CD4-positive, alpha-beta T cell treated with Interleukin-21 for 1 hour (primary cell): ENCODE measurements around the gene DENND1A.
A peak's percentile ranks its signal among the peaks of the same experiment; 100 is the strongest.
"Not testable (repeated sequence)": the region's sequence is repeated elsewhere in the genome, so short reads cannot be mapped to it uniquely, and the experiment has no call there.

Source experiments
- DNase-seq: peaks from one replicate; pipeline ENCODE4 v3.0.0-alpha.2; 2020

DENND1A gene

DNA sequence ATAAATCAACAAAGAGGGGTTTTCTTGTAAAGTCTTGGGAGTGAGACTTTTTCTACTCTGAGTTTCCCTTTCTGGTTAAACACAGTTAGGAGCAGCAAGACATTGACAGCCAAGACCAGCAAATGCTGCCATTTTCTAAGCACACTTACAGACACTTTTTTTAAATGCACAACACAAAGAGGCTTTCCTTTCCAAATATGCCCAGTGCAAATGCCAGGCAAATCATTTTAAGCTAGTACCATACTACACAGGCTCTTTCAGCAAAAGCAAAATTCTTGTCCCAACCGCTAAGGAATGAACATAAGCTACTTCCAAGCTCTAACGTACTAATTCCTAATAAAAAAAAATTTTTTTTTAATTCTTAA, 68.2 kb downstream of the DENND1A start:
- no peak for DNase-seq

DNA sequence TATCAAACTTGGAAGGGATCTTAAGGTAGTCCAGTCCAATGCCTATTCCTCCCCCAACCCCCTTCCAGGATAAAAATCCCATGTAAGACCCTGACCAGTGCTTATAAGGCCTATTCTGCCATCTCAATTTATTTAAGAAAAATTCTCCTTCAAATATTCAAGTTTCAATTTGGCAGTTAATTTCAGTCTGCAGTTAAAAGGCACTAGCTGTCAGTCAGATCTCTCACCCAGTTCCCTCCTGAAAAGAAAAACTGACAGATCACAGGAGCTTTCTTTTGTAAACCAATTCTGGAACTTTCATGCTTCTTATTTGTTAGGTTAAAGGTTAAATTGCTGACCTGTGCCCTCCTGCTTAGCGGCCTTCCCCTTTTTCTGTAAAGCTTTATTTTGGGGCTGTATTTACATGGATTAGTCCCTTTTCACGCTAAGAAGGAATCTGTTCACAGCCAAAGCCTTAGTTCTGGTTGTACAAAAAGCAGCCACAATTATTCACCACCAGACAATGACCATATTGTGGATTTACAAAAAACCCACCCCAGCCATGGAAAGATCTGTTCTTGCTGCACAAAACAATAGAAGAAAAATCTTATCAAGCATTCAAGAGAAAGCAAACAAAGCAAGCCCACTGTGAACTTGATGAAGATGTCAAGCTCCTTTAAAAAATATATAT, 68.7 kb downstream of the DENND1A start:
- no peak for DNase-seq

DNA sequence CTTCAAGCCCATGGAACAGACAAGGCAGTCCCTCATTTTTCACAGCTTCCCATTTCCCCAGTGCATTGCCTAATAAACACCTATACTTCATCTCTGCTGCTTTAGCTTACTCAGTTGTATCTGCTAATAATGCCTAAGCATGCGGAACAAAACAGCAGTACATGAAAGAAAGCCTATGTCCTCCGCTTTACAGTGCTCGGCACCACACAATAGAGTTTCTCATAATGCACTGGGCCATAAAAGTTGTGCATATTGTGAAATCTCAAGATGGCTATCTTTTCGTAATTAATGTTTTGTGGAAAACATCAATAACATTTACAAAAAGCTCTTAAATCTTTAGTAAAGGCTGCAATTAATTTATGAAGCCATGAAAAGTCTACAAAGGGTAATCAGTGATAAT, 69.3 kb downstream of the DENND1A start:
- DNase-seq = no peak

DNA sequence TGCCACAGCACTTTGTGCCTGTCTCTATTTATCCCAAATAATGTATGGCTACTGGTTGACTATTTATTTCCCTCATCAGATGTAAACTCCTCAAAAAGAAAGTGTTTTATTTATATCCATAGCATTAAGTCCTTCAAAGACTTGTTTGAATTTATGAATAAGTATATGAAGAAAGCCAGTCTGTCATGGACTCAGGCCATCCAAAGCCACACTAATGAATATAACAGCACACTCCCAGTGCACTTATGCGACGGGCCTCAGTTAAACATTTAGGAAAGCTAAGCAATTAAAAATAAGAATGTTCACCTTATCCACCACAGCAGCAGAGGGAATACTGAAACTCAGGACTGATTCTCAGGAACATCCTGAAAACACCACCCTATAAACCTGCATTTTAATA, 77.5 kb downstream of the DENND1A start:
- DNase-seq = no peak

DNA sequence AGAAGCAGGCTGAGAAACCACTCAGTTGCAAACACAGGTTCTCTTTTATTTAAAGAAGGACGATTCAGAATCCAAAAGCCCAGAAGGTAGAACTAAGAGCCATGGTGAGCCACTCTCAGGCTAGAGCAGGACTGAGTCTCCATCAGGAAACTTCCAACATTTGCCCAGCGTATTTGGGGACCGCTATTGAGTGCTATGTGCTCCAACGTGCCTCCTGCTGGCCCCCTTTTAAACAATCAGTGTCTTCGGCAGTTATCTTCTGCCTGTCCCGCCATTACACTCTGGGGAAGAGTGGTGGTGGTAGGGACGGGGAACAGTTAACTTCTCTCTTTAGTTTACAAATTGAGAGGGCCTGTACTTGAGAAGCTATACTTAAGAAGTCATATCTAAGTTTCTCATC, 78.1 kb downstream of the DENND1A start:
- DNase-seq = no peak

DNA sequence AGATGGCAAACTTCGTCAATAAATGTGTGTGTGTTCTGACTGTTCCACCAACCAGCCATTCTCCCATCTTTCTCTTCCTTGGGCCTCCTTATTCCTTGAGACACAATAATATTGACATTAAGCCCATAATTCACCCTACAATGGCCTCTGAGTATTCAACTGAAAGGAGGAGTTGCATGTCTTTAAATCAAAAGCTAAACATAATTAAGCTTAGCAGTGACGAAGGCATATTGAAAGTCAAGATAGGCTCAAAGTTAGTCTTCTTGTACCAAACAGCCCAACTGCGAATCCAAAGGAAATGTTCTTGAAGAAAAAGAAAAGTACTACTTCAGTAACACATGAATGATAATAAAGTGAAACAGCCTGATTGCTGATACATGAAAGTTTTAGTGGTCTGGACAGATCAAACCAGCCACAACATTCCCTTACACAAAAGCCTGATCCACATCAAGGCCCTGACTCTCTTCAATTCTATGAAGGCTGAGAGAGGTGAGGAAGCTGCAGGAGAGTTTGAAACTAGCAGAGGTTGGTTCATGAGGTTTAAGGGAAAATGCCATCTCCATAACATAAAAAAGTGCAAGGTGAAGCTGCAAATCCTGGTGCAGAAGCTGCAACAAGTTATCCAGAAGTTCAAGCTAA, 81.4 kb downstream of the DENND1A start:
- no peak for DNase-seq

DNA sequence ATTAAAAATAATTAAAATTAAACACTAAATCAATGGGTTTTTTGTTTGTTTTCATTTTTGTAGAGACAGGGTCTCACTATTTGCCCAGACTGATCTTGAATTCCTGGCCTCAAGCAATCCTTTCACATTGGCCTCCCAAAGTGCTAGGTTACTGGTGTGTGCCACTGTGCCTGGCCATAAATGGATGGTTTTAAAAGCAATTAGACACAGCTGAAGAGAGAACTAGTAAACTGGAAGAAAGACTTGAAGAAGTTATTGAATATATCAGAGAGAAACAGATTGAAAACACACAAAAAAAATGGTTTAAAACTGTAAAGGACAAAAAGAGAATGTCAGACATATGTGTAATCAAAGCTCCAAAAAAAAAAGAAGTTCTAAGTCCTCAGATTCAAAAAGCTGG, 83.0 kb downstream of the DENND1A start:
- DNase-seq = no peak

DNA sequence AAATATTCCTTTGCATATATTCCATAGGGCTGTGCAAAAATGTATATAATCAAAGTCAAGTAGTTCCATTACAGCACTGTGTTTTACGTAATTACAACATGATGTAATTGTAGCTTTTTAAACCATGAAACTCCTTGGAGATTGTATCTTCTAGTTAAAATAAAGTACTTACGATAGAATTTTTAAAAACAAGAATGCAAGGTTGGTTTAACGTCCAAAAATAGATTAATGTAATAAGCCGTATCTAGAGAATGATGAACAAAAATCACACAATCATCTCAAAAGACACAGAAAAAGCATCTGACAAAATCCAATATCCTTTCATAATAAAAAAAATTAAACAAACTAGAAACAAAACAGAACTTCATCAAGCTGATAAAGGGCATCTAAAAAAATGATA, 86.2 kb downstream of the DENND1A start:
- DNase-seq = no peak

DNA sequence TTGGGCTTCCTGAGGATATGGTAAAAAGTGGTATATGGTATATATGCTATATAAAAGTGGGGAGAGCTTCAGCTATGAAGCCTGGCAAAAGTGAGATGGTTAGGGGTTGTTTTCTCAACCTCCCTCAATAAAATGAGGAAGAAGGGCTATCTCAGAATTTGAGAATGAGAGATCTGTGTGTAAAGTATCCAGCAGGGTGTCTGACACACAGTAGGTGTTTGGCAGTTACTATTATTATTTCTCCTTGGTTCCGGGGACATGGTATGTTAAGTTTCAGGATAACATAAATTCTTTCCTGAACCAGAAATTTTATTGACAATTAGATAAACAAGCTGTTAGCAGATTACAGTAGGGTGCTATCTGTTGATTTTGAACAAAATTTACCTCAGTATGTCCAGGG, 94.1 kb downstream of the DENND1A start:
- no peak for DNase-seq

DNA sequence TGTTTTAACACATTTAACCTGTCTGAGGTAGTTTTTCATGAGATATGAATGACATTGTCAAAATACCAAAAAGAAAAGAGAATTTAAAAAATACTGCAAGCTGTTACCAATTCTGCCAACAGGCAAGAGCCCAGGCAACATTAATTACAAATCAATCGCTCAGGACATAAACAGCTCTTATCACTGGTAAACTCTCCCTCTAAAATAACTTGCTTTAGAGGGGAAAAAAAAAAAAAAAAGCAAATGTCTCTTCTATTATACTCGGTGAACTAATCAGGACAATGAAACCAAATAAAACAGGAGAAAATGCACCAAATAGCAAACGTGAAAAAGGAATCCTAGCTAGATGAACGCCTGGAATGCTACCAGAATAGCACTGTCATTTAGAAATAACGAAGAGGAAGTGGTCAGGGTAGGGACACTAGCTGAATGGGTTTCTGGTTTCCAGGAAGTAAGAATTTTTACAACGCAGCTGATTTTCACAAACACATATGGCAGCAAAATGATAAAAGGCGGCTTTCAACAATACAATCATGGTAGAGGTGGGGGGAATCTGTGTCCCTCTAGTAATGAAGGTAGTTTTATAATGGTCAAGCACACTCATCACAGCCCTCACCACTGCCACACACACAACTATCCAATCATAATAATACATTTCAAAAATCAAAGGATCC, 94.9 kb downstream of the DENND1A start:
- peak; percentile 13 for DNase-seq

DNA sequence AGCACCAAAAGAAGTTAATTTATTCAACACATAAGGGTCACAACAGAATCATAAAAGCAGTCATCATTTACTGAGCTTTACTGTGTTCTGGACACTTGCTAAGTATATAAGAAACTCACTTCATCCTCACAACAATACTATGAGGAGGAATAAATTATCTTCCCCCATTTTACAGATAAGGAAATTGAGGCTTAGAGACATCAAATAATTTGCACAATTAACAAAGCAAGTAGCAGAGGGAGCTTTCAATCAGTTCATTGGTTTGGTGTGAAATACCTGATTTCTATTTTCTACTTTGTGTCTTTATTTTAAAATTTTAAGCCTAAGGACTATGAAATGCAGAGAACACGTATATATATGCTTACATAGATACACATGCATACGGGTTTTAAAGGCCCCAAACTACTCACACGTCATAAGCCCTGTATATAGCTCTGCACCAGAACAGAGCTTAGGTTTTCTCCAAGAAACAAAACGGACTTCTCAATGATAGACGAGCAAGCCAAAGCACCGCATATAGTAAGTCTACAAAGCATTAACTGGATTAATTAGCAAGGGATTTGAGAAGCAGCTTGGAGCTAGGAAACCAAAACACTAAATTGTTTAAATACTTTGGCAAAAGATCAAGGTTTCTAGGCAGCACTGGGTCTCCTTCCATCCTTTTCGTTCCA, 95.6 kb downstream of the DENND1A start:
- no peak for DNase-seq

DNA sequence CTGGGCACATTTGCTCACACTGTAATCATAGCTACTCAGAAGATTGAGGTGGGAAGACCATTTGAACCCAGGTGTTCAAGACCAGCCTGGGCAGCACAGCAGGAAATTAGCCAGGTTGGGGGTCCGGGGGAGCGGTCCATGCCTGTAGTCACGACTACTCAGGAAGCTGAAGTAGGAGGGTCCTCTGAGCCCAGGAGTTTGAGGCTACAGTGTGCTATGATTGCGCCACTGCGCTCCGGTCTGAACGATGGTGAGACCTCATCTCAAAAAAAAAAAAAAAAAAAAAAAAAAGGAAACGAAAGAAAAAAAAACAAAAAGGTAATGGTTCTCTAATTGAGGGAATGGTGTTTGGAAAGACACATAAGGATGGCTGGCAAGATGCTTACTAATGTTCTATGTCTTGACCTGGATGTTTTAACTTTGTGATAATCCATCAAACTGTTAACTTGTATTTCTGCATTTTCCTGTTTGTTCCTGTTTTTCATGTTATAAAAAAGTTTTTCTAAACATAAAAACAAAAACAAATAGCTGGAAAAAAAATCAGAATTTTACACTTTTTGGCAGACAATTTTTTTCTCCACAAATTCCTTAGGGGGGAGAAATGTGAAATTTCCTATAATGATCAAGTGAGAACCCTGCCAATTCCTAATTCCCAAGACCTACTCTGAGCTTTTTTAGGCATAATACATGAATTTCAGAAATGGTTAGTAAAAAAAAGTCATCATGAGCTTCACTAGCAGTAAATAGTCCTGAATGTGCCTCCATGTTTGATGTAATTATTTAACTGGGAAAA, 96.9 kb downstream of the DENND1A start:
- DNase-seq = no peak

DNA sequence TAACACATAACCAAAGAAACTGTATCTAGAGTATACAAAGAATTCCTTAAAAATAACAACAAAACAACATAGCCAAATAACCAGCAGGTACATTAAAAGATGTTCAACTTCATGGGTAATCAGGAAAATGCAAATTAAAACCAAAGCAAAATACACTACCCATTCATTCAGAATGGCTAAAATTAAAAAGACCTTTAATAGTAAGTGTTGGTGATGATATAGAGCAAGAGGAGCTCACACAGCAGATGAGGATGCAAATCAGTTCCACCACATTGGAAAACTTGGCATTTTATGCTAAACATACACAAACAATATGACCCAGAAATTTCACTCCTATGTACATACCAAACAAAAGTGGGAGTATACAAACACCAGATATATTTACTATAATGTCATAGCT, 97.8 kb downstream of the DENND1A start:
- DNase-seq = no peak

DNA sequence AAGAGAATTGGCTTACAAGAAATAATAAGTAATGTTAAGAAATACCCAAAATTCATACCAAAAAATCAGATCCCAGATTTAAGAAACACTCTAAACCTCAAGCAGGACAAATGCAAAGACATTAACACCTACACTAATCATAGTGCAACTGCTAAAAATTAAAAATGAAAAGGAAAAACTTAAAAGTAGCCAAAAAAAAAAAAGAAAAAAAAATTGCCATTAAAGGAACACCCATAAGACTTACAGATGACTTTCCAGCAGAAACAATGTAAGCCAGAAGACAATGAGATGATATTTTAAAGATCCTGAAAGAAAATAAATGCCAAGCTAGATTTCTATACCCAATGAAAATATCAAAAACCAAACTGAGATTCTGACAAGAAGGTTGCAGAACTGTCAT, 101.5 kb downstream of the DENND1A start:
- DNase-seq = no peak

DNA sequence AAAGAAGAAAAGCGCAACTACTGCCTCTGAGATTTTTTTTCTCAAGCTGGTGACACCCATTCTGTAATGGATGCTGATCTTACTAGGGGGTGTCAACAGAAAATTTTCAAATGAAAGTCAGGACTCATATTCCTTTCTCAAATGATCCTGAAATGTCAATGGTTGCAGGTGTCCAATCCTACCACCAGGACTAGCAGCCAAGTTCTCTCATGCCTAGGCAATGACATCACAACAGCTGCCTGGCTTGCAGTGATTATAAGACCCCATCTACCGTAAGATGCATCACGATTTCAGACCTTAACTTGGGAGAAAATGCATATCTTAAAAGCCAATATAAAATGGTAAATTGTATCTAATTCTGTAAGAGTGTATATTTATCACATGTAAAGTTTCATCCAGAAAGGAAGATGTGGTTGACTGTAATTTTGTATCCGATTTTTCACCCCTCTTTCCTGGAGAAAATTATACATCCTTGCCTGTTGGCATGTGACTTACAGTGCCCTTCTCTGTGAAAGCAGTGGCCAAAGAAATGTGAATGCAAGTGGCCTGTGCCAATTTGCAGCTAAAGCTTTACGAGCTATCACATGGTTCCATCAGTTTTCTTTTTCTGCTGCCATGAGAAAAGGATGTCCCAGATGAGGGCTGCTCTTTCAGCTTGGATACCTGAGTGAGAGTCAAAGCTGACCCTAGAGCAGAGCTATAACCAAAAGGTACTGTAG, 104.4 kb downstream of the DENND1A start:
- DNase-seq = no peak

DNA sequence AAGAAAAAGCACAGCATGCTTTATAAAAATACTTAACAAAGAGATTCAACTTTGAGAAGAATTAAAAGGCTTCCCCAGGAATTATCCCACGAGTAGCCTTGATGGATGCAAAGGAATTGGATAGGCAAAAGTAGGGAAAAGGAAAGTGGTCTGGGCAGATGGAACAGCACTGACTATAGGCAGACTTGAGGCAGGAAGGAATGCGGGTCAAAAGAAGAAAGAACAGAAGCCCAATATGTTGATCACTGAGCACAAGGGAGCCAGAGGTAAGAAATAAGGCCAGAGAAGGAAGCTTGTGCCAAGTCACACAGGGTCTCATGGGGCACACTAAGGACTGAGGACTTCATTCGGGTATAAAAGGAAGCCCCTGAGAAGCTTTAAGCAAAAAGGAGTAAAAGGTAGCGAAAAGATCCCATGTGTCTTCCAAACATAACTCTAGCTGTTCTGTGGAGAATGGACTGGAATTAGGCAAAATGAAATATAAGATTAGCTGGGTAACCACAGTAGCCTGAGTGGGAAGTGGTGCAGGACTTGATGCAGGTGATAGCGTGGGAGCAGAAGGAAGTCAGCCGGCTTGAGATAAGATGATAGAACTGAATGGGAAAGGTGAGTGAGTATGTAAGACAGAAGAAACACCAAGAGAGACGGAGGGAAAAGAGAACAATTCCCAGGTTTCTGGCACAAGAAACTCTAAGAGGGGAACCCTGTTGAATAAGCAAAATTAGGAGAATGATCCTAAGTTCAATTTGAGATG, 106.6 kb downstream of the DENND1A start:
- no peak for DNase-seq

DNA sequence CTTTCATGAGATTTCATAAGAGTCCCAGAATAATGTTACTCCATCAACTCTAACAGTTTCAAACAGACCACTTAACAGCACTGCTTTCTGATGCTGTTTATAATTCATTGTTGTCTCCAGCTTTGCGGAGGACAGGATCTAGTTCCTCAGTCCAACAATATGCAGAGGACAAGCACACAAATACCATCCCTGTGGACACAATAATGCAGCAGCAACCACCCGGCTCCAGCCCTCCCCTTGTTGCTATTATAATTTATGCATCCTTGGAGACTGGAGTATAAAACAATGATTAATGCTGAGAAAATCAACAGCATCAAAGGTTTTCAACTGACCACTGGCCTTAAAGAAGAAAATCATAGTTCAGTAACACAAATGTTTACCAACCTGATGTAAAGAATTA, 108.3 kb downstream of the DENND1A start:
- DNase-seq = no peak

DNA sequence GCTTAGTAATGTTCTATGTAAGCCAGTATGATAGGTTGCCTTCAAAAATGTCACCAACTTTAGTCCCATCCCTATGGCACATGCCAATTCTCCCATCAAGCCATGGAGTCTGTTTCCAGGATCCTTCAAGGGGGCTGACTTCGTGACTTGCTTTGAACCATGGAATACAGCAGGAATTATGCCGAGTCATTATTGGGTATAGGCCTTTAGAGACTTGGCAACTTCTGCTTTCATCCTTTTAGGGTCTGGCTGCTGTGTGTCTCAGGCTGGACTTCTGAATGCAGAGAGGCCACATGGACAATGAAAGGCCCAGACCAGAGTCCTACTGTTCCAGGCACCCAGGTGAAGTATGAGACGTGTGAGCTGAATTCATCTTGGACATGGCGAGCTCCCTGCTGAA, 109.8 kb downstream of the DENND1A start:
- no peak for DNase-seq

DNA sequence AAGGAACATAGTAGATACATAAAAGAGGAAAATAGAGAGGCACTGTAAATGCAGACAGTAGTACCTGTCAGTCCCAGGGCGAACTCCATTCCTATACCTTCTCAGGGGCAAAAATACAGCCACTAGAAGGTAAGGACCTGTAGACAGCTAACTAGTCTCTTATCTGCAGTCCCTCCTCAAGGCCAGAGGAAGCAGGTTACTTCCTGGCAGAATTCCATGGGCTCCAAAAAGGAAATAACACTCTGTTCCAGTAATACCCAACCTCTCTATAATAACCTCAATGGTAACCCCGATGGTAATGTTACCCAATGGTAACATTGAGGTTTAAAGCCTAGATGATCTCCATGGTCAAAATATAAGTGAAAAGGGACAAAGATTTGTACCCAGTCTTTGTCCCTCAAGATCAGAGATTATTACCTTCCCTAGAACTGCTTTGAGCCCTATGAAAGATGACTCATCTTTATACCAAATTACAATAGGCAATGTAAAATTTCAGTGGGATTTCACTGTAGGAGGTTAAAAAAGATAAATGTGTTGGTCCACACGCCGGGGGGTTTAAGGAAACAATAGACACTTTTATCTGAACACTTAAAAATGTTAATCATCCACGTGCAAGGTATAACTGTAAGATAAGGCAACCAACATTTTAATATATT, 113.0 kb downstream of the DENND1A start:
- no peak for DNase-seq

DNA sequence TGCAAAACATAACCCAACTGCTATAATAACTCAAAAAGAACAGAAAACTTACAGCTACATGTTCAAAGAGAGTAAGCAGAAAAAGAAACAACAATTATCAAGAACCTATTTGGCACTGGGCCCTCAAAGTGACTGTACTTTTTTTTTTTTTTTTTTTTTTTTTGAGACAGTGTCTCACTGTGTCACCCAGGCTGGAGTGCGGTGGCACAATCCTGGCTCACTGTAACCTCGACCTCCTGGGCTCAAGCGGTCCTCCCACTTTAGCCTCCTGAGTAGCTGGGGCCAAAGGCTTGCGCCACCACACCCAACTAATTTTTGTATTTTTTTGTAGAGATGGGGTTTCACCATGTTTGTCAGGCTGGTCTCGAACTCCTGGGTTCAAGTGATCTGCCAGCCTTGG, 114.1 kb downstream of the DENND1A start:
- DNase-seq = not testable (repeated sequence)

DNA sequence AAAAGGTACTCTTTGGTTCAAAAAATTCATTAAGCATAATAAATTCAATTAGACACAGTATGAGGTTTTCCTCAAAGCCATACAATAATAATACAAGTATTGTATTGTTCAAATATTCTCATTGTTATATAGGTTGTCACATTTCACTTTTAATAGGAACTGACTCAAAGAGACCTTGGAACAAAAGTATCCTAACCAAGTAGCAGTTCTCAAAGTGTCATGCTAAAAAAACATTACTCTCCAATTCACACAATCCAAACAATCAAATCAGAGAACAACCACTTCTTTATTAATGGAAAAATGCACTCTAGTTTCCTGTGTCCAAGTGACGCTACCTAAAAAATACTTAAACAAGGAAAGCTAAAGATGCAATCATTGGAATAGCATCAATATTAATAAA, 115.4 kb downstream of the DENND1A start:
- no peak for DNase-seq
